Endodermal cell (in vitro differentiated cells): Measurements from ENCODE around the gene KIAA1217. TPM values are rescaled to one million over a fixed set of nuclear protein-coding genes. Genes with fewer than 3 reads are reported as not detected.

Experiments used
- DNase-seq: peaks from one replicate; pipeline ENCODE4 v3.0.0-alpha.2; 2017
- H3K27ac ChIP-seq: 2 replicates; pipeline ENCODE4 v1.5.1; 2013; ENCODE audit warnings: mild to moderate bottlenecking, low read depth, low read length, moderate library complexity
- H3K27me3 ChIP-seq: 2 replicates; pipeline ENCODE4 v1.6.1; 2013; ENCODE audit warnings: mild to moderate bottlenecking, low read length, moderate library complexity; ENCODE audit not compliant: insufficient read depth, control insufficient read depth, poor library complexity, severe bottlenecking
- H3K36me3 ChIP-seq: 2 replicates; pipeline ENCODE4 v1.7.0; 2013; ENCODE audit warnings: mild to moderate bottlenecking, low read length, moderate library complexity; ENCODE audit not compliant: control insufficient read depth, insufficient read depth
- H3K4me1 ChIP-seq: one replicate; pipeline ENCODE4 v1.7.0; 2013; ENCODE audit warnings: low read length; ENCODE audit not compliant: control insufficient read depth, insufficient read depth
- H3K4me3 ChIP-seq: 2 replicates; pipeline ENCODE4 v1.5.1; 2013; ENCODE audit warnings: mild to moderate bottlenecking, low read length, moderate library complexity
- H3K9ac ChIP-seq: 2 replicates; pipeline ENCODE4 v1.6.1; 2013; ENCODE audit warnings: mild to moderate bottlenecking, low read length, moderate library complexity; ENCODE audit not compliant: poor library complexity, severe bottlenecking; ENCODE audit errors: extremely low read depth
- H3K9me3 ChIP-seq: 2 replicates; pipeline ENCODE4 v1.6.1; 2013; ENCODE audit warnings: mild to moderate bottlenecking, low read length, moderate library complexity; ENCODE audit not compliant: control insufficient read depth
- H3K27ac Mint-ChIP-seq: 2 replicates; pipeline ENCODE4 v1.8.0; 2020; ENCODE audit warnings: mixed read lengths
- H3K27me3 Mint-ChIP-seq: 2 replicates; pipeline ENCODE4 v1.8.0; 2021; ENCODE audit warnings: mild to moderate bottlenecking, mixed read lengths; ENCODE audit not compliant: insufficient read depth
- H3K36me3 Mint-ChIP-seq: 2 replicates; pipeline ENCODE4 v1.8.0; 2020; ENCODE audit warnings: low read depth, mixed read lengths
- H3K4me1 Mint-ChIP-seq: 2 replicates; pipeline ENCODE4 v1.8.0; 2020; ENCODE audit warnings: mixed read lengths
- H3K4me3 Mint-ChIP-seq: 2 replicates; pipeline ENCODE4 v1.8.0; 2020; ENCODE audit warnings: mild to moderate bottlenecking, moderate library complexity, mixed read lengths
- H3K9me3 Mint-ChIP-seq: 2 replicates; pipeline ENCODE4 v1.8.0; 2020; ENCODE audit warnings: mild to moderate bottlenecking, mixed read lengths
- WGBS, 2 experiments: methylation state at CpG; one replicate each; pipeline versions ENCODE4 v1.1.5 to v1.1.7; 2013; ENCODE audit warnings: missing lambda C conversion rate in 2 of 2, mixed read lengths in 1 of 2; ENCODE audit not compliant: insufficient coverage in 1 of 2, insufficient read length in 1 of 2; 5-methylcytosine and 5-hydroxymethylcytosine counted together
- total RNA-seq, 2 donors: library from RNA; stranded (reverse); fragmentation: NEBNext Ultra II Directional in 1 of 2; extraction: Animal tissue kit (Norgen Biotek cat#: 25700) in 1 of 2; gene quantifications; 2 replicates in 1 of 2; 3 replicates in 1 of 2; pipeline ENCODE4 v1.2.1, GENCODE V29; 2021
- TF ChIP-seq, protein P1 (sequence below): fragments of 200-600 bp; sonication (generic); conservative IDR thresholded peaks from 2 replicates; pipeline ENCODE4 v1.5.0; 2021; ENCODE audit warnings: antibody characterized with exemption, mild to moderate bottlenecking

Gene KIAA1217
- total RNA-seq, 2 donors from 2014 or later = 25.4 to 27.2 TPM

DNA sequence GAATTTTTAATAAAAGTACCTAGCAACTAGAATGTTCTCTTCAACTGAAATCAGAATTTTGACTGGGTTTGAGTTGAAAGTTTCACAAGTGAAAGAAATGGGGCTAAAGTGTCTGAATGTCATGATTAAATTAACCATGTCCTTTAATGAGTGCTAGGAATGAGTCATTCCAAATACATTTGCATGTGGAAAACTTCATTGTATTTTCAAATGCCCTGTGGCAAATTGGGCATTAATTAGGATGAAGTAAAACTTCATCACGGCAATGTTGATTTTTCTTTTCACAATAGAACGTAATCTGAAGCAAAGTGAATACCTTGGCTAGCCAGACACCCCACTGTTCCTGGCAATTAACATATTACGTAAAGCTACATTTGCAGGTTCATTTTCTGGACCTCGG, 166.6 kb downstream of the KIAA1217 start:
- Histone ChIP-seq H3K4me1 (peaks cover 3% of the 10 kb centered on the region), H3K27ac (no peak overlapping the region), H3K4me3 (no peak overlapping the region), H3K36me3 (peaks cover 13% of the 10 kb centered on the region), H3K9me3 (peaks cover 17% of the 10 kb centered on the region), H3K27me3 (no peaks in the 10 kb centered on the region), H3K9ac (no peak overlapping the region)
- H3K27ac Mint-ChIP-seq = no peak overlapping the region
- DNase-seq = no peak
- peaks cover 15% of the 10 kb centered on the region for H3K4me1 Mint-ChIP-seq
- H3K36me3 Mint-ChIP-seq = peaks cover 19% of the 10 kb centered on the region
- 91 to 93% methylated on average over 3 to 4 of the region's 4 CpGs for WGBS, 2 experiments
- H3K27me3 Mint-ChIP-seq = no peaks in the 10 kb centered on the region
- TF ChIP-seq, protein P1, sequence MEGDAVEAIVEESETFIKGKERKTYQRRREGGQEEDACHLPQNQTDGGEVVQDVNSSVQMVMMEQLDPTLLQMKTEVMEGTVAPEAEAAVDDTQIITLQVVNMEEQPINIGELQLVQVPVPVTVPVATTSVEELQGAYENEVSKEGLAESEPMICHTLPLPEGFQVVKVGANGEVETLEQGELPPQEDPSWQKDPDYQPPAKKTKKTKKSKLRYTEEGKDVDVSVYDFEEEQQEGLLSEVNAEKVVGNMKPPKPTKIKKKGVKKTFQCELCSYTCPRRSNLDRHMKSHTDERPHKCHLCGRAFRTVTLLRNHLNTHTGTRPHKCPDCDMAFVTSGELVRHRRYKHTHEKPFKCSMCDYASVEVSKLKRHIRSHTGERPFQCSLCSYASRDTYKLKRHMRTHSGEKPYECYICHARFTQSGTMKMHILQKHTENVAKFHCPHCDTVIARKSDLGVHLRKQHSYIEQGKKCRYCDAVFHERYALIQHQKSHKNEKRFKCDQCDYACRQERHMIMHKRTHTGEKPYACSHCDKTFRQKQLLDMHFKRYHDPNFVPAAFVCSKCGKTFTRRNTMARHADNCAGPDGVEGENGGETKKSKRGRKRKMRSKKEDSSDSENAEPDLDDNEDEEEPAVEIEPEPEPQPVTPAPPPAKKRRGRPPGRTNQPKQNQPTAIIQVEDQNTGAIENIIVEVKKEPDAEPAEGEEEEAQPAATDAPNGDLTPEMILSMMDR = no peak
- no peak overlapping the region for H3K4me3 Mint-ChIP-seq
- H3K9me3 Mint-ChIP-seq = peaks cover 23% of the 10 kb centered on the region

DNA sequence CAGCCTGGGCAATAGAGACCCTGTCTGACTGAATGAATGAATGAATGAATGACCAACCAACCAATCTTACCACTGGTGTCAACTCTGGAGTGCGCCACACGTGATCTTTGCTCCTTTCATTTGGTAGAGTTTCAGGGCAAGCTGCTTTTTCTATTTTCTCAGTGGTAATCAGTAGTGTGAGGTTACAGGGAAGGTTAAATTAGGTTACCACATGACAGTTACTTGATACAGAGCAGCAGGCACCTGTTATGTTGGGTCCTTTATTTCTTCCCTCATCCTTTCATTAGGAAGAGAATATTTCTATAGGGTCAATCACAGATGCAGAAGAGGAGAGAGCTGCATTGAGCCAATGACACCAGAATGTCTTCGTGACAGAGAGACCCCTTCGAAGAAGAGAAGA, 167.8 kb downstream of the KIAA1217 start:
- Mint-ChIP-seq H3K4me1 (peaks cover 17% of the 10 kb centered on the region), H3K27me3 (no peaks in the 10 kb centered on the region)

DNA sequence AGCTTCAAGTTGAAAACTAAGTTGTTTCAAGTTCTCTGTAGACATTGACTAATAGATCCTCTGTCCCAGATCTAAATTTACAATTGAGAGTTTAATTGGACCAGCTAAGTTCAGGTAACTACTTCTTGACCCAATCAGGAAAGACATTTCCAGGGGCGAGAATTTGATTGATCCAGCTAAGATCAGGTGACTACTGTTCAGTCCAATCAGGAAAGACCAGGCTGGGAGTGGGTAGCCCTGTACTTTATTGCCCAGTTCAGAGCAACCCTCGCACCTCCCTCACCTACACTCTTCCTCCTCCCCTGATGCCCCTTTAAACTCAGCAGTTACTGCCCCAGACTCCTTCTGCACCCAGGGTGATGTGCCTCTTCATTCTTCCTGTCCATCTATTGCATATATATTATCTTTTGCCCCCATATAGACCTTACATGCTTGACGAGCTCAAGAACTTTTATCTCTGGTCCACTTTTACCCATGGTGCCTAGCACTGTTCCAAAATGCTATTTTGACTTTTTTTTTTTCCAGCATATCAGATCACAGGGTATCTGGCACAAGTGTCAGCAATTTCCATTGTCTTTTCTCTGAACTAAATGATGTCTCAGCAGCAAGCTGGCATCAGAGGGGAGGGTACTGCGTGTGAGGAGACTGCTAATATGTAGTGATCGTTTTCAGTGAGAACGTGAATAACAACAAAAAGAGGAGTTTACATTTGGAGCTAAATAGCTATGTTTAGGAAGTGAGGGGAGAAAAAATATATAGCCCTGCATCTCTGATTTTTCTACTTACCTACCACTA, 169.4 kb downstream of the KIAA1217 start:
- Histone ChIP-seq H3K9ac (no peak overlapping the region), H3K27ac (no peak overlapping the region), H3K4me3 (no peak overlapping the region), H3K9me3 (no peaks in the 10 kb centered on the region), H3K36me3 (peaks cover 6% of the 10 kb centered on the region), H3K4me1 (peaks cover 11% of the 10 kb centered on the region), H3K27me3 (no peaks in the 10 kb centered on the region)
- H3K4me3 Mint-ChIP-seq = no peak overlapping the region
- H3K27me3 Mint-ChIP-seq = no peaks in the 10 kb centered on the region
- TF ChIP-seq, protein P1 = no peak
- no peak overlapping the region for H3K27ac Mint-ChIP-seq
- H3K36me3 Mint-ChIP-seq = peaks cover 4% of the 10 kb centered on the region
- WGBS, 2 experiments = 90 to 96% methylated on average over 6 of the region's 6 CpGs
- peaks cover 1% of the 10 kb centered on the region for H3K9me3 Mint-ChIP-seq
- DNase-seq = no peak
- H3K4me1 Mint-ChIP-seq = peaks cover 23% of the 10 kb centered on the region

More for the DNA sequence above, 167.8 kb downstream of the KIAA1217 start:
- Histone ChIP-seq H3K4me1 (peaks cover 3% of the 10 kb centered on the region), H3K36me3 (peaks cover 7% of the 10 kb centered on the region), H3K27me3 (no peaks in the 10 kb centered on the region), H3K27ac (no peak overlapping the region), H3K9me3 (peaks cover 10% of the 10 kb centered on the region), H3K9ac (no peak overlapping the region), H3K4me3 (no peak overlapping the region)
- no peak for DNase-seq
- Mint-ChIP-seq H3K9me3 (peaks cover 15% of the 10 kb centered on the region), H3K36me3 (peaks cover 12% of the 10 kb centered on the region), H3K4me3 (no peak overlapping the region), H3K27ac (no peak overlapping the region)
- WGBS, 2 experiments = 95 to 100% methylated on average over 2 to 4 of the region's 4 CpGs
- TF ChIP-seq, protein P1 = no peak
